ENCODE data around the gene CDC6.

- TF ChIP-seq, protein P1, sequence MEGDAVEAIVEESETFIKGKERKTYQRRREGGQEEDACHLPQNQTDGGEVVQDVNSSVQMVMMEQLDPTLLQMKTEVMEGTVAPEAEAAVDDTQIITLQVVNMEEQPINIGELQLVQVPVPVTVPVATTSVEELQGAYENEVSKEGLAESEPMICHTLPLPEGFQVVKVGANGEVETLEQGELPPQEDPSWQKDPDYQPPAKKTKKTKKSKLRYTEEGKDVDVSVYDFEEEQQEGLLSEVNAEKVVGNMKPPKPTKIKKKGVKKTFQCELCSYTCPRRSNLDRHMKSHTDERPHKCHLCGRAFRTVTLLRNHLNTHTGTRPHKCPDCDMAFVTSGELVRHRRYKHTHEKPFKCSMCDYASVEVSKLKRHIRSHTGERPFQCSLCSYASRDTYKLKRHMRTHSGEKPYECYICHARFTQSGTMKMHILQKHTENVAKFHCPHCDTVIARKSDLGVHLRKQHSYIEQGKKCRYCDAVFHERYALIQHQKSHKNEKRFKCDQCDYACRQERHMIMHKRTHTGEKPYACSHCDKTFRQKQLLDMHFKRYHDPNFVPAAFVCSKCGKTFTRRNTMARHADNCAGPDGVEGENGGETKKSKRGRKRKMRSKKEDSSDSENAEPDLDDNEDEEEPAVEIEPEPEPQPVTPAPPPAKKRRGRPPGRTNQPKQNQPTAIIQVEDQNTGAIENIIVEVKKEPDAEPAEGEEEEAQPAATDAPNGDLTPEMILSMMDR (IDR thresholded peaks at IDR 0.05): no peak
- no peak for TF ChIP-seq POLR2A (IDR thresholded peaks at IDR 0.05)
Observed at GRCh38 chr17:40283662-40284061, 4.0 kb upstream of the CDC6 start.
